Transverse colon (tissue), 4 donors: Measurements from ENCODE around the gene SAPCD2. TPM values are rescaled to one million over a fixed set of nuclear protein-coding genes. Genes with fewer than 3 reads are reported as not detected.

Source experiments
- DNase-seq: peaks from one replicate; pipeline ENCODE4 v3.0.0-alpha.2; 2019
- H3K27ac ChIP-seq, 4 donors: fragments of 200-600 bp; sonication (generic); 2 replicates each; pipeline ENCODE4 v1.5.1; 2016 to 2018; ENCODE audit warnings: inconsistent platforms in 4 of 4
- H3K27me3 ChIP-seq: fragments of 200-600 bp; sonication (generic); 2 replicates; pipeline ENCODE4 v1.5.1; 2017; ENCODE audit warnings: inconsistent platforms
- H3K36me3 ChIP-seq, 4 donors: fragments of 200-600 bp; sonication (generic); 2 replicates each; pipeline ENCODE4 v1.5.1; 2017 to 2019; ENCODE audit warnings: inconsistent platforms in 4 of 4
- H3K4me1 ChIP-seq, 4 donors: fragments of 200-600 bp; sonication (generic); 2 replicates each; pipeline ENCODE4 v1.5.1; 2017 to 2020; ENCODE audit warnings: inconsistent platforms in 4 of 4
- H3K4me3 ChIP-seq, 4 donors: fragments of 200-600 bp; sonication (generic); 1 replicate in 1 of 4; 2 replicates in 3 of 4; pipeline versions ENCODE4 v1.5.1 to v1.6.1; 2017 to 2019; ENCODE audit warnings: inconsistent platforms in 4 of 4
- H3K9me3 ChIP-seq, 2 donors: fragments of 200-600 bp; sonication (generic); 2 replicates each; pipeline ENCODE4 v1.5.1; 2017 to 2019; ENCODE audit warnings: inconsistent platforms in 2 of 2
- EP300 ChIP-seq: sonication (generic); formaldehyde crosslinking; IDR thresholded peaks from one replicate; pipeline ENCODE4 v1.6.1; 2017; ENCODE audit warnings: antibody characterized with exemption, low read depth
- POLR2A ChIP-seq: fragments of 450-650 bp; IDR thresholded peaks from one replicate; pipeline ENCODE4 v1.6.1; 2016; ENCODE audit warnings: antibody characterized with exemption, mild to moderate bottlenecking, moderate library complexity
- POLR2AphosphoS5 ChIP-seq, 3 donors: sonication (generic); formaldehyde crosslinking; IDR thresholded peaks; one replicate each; pipeline ENCODE4 v1.6.1; 2016; ENCODE audit warnings: antibody characterized with exemption in 3 of 3
- WGBS, 2 donors: methylation state at CpG; one replicate each; pipeline ENCODE4 v1.1.5; 2018; ENCODE audit warnings: low coverage in 1 of 2; 5-methylcytosine and 5-hydroxymethylcytosine counted together
- in situ Hi-C, 4 donors: fragments of 200-750 bp; cut with MboI; loops; one replicate each; pipeline versions ENCODE4 v1.15.0 to v1.15.1; 2017; ENCODE audit warnings: low sequenced_read_pairs in 3 of 4, low pct_ligation_motif_present in 1 of 4, low pct_unique_long_range_greater_than_20kb in 1 of 4
- intact Hi-C: fragments of 100-400 bp; cut with DNase I; formaldehyde crosslinking; loops from one replicate; pipeline ENCODE4 v1.15.1; 2023; ENCODE audit warnings: low total_unique reads
- total RNA-seq, 4 donors: library from RNA; depleted of rRNA; stranded (reverse); fragments of >200 nt; gene quantifications; one replicate each; pipeline ENCODE4 v1.1.0, GENCODE V29; 2016
- TF ChIP-seq, protein P1 (sequence below), 5 experiments: fragments of 200-600 bp in 3 of 5; fragments of 450-650 bp in 2 of 5; sonication (generic) in 3 of 5; IDR thresholded peaks; 1 replicate in 2 of 5; 2 replicates in 3 of 5; pipeline ENCODE4 v1.5.1; 2016 to 2017; ENCODE audit warnings: antibody characterized with exemption in 5 of 5, inconsistent platforms in 3 of 5, mild to moderate bottlenecking in 2 of 5, moderate library complexity in 1 of 5

Gene SAPCD2
- total RNA-seq, 4 donors from 2014 or later: 0.37 to 37.2 (median 3.3) TPM

DNA sequence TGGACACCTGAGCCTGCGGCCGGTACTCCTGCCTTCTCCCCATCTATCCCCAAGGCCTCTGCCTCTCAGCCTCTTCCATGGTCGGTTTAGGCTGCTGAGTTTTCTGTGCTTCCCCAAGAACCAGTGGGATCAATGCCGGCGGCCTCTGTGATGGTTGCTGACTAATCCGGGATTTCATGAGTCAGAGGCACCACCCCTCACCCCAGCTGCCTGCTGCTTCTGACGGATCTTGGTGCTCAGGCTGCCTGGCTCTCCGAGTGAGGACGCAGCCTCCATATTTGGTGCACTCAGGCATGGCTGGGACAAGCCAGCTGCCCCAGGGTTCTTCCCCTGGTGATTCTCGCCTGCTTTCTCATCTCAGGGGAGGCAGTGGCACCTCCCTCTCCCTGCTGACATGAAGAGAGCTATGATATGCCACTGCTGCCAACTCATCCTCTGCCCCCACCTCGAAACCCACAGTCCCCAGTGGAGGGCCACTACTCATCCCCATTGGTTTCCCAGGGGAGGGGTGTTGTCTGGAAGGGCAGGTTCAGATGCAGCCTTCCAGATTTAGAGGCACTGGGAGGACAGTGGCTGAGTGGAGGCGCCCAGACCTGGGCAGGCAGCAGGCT, 13.1 kb upstream of the SAPCD2 start:
- 79 to 80% methylated on average over 1 to 12 of the region's 12 CpGs for WGBS, 2 donors
- in situ Hi-C loops: no loop called here
- peak overlapping the region; percentile 54 to 60 (median 58) for H3K27ac ChIP-seq

DNA sequence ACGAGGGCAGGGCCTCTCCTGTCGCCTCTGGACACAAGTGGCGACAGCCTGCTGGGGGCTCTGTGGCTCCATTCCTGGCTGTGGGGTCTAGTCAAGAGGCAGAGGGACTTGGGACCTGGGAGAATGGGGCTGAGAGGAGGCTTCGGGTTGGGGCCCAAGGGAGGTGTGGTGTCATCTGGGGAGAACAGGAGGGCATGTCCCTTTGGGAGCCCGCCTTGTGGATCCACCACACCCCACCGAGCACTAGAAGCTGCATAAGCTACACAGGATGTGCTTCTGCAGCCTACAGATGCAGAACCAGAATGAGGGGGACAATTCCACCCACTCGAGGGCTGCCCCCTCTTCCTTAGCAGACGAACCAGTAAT, 12.6 kb upstream of the SAPCD2 start:
- intact Hi-C loops: no loop called here
- TF ChIP-seq EP300 (no peak), POLR2AphosphoS5 (IDR thresholded peaks at IDR 0.05) (no peak), POLR2A (no peak)
- TF ChIP-seq, protein P1, sequence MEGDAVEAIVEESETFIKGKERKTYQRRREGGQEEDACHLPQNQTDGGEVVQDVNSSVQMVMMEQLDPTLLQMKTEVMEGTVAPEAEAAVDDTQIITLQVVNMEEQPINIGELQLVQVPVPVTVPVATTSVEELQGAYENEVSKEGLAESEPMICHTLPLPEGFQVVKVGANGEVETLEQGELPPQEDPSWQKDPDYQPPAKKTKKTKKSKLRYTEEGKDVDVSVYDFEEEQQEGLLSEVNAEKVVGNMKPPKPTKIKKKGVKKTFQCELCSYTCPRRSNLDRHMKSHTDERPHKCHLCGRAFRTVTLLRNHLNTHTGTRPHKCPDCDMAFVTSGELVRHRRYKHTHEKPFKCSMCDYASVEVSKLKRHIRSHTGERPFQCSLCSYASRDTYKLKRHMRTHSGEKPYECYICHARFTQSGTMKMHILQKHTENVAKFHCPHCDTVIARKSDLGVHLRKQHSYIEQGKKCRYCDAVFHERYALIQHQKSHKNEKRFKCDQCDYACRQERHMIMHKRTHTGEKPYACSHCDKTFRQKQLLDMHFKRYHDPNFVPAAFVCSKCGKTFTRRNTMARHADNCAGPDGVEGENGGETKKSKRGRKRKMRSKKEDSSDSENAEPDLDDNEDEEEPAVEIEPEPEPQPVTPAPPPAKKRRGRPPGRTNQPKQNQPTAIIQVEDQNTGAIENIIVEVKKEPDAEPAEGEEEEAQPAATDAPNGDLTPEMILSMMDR (IDR thresholded peaks at IDR 0.05): no peak
- DNase-seq: no peak

More for the DNA sequence above, 13.1 kb upstream of the SAPCD2 start:
- H3K4me3 ChIP-seq: no peak overlapping the region
- peak; percentile 42 for DNase-seq
- no peaks in the 10 kb centered on the region for H3K9me3 ChIP-seq
- H3K27me3 ChIP-seq: peaks cover 6% of the 10 kb centered on the region
- no peaks in the 10 kb centered on the region for H3K36me3 ChIP-seq
- intact Hi-C loops: no loop called here
- TF ChIP-seq POLR2A: no peak
- no peak for TF ChIP-seq EP300
- TF ChIP-seq, protein P1 (IDR thresholded peaks at IDR 0.05): no peak
- no peak for TF ChIP-seq POLR2AphosphoS5 (IDR thresholded peaks at IDR 0.05)
- H3K4me1 ChIP-seq: peaks cover 17 to 45% (median 33%) of the 10 kb centered on the region in 4 donors

DNA sequence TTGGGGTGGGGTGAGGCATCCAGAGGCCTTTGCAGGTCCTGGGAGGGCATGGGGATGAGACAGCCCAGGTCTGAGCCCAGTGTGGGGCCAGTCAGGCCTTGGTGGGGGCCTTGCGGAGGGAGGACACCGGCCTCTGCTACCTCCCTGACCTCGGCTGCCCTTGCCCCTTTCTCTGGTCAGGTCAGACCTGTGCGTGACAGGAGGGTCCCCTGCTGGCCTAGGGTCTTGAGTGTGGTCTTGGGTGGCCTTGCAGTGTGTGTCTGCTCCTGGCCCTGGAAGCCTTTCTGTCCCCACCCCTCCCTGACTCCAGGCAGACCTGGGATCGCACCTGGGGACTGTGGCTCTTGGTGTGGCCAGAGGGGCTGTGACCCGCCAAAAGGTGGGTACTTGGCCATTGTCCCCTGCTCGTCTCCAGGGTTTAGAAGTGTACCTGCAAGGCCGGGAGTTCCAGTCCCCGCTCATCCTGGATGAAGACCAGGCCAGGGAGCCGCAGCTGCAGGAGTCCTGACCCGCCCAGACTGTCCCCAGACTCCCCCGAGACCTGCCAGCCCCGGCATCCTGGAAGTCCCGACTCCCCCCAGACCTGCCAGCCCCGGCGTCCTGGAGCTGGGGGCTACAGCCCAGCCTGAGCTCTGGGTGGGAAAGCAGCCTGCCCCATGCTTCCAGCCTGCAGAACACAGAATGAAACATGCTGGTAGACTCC, 12.0 kb upstream of the SAPCD2 start:
- 90% methylated on average over 12 of the region's 16 CpGs; no CpG with 5 or more reads in 1 of the 2 donors for WGBS, 2 donors
- in situ Hi-C loops (no loop called here), intact Hi-C loops (no loop called here)
- no peak for DNase-seq
- Histone ChIP-seq H3K9me3 (no peaks in the 10 kb centered on the region), H3K27me3 (peaks cover 15% of the 10 kb centered on the region), H3K36me3 (no peaks in the 10 kb centered on the region), H3K4me1 (peaks cover 16 to 42% (median 34%) of the 10 kb centered on the region in 4 donors), H3K27ac (no peak overlapping the region), H3K4me3 (no peak overlapping the region)
- TF ChIP-seq POLR2AphosphoS5 (IDR thresholded peaks at IDR 0.05) (no peak), POLR2A (no peak), EP300 (no peak)
- TF ChIP-seq, protein P1 (IDR thresholded peaks at IDR 0.05): no peak

More for the DNA sequence above, 12.6 kb upstream of the SAPCD2 start:
- Histone ChIP-seq H3K4me3 (no peak overlapping the region), H3K36me3 (no peaks in the 10 kb centered on the region), H3K27me3 (peaks cover 12% of the 10 kb centered on the region), H3K4me1 (peaks cover 20 to 45% (median 37%) of the 10 kb centered on the region in 4 donors), H3K27ac (peak overlapping the region; percentile 13 to 58 (median 48)), H3K9me3 (no peaks in the 10 kb centered on the region)
- 73 to 85% methylated on average over 3 to 8 of the region's 8 CpGs for WGBS, 2 donors
- in situ Hi-C loops: no loop called here

DNA sequence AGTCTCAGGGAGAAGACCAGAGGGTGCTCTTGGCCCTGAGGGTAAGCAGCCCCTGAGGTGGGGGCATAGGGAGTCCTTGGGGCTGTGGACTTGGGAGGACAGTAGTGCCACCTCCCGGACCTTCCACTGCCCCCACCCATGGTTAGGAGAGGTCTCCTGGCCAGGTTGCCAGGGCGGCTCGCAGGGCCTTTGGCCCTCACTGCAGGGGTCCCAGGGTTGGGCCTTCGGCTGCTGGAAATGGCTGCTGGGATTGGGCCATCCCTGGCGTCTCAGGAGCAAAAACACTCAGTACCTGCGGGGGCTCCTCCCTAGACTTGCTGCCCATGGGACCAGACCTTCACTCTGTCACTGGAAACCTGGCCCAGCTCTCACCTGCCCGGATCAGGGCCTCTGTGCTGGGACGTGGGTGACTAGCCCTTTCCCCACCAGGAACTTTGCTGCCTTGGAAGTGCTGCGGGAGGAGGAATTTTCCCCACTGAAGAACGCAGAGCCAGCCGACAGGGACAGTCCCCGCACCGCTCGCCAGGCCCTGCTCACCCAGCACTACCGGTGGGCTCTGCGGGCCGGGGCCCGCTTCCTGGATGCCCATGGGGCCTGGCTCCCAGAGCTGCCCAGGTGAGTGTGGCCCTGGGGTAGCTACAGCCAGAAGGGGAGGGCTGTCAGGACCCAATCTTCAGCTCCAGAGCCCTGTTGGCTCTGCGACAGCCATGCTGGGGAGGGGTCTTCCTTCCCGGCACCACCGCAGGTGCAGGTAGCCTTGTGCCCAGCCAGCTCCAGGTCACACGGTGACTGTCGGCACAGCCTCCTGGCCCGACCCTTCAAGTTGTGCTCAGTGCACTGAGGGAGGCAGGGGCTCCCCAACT, 10.1 kb upstream of the SAPCD2 start:
- TF ChIP-seq POLR2A (no peak), EP300 (no peak), POLR2AphosphoS5 (IDR thresholded peaks at IDR 0.05) (no peak)
- TF ChIP-seq, protein P1 (IDR thresholded peaks at IDR 0.05): no peak

More for the DNA sequence above, 10.1 kb upstream of the SAPCD2 start:
- intact Hi-C loops (no loop called here), in situ Hi-C loops (no loop called here)
- Histone ChIP-seq H3K27me3 (peaks cover 23% of the 10 kb centered on the region), H3K36me3 (no peaks in the 10 kb centered on the region), H3K27ac (no peak overlapping the region), H3K9me3 (no peaks in the 10 kb centered on the region), H3K4me3 (no peak overlapping the region), H3K4me1 (peaks cover 18 to 40% (median 30%) of the 10 kb centered on the region in 4 donors)
- 94% methylated on average over 23 of the region's 24 CpGs; no CpG with 5 or more reads in 1 of the 2 donors for WGBS, 2 donors
- DNase-seq: no peak
